ENCODE results near the gene GABRG3.

- TF ChIP-seq MYC (IDR thresholded peaks at IDR 0.05; ENCODE audit: borderline replicate concordance, low read length) = no peak
- no peak for TF ChIP-seq MAX (IDR thresholded peaks at IDR 0.05)
Observed at GRCh38 chr15:27365456-27365855, 394.5 kb downstream of the GABRG3 start.
